Lower leg skin (tissue), 3 donors: ENCODE results near the gene CASTOR1.

ENCODE experiments used
- CTCF ChIP-seq, 3 donors: fragments of 450-650 bp; IDR thresholded peaks; one replicate each; pipeline ENCODE4 v1.5.1; 2016; ENCODE audit warnings: antibody characterized with exemption in 3 of 3, mild to moderate bottlenecking in 3 of 3, moderate library complexity in 2 of 3
- POLR2A ChIP-seq, 2 donors: fragments of 450-650 bp; IDR thresholded peaks; one replicate each; pipeline ENCODE4 v1.6.1; 2016 to 2017; ENCODE audit warnings: antibody characterized with exemption in 2 of 2, mild to moderate bottlenecking in 1 of 2, moderate library complexity in 1 of 2

DNA sequence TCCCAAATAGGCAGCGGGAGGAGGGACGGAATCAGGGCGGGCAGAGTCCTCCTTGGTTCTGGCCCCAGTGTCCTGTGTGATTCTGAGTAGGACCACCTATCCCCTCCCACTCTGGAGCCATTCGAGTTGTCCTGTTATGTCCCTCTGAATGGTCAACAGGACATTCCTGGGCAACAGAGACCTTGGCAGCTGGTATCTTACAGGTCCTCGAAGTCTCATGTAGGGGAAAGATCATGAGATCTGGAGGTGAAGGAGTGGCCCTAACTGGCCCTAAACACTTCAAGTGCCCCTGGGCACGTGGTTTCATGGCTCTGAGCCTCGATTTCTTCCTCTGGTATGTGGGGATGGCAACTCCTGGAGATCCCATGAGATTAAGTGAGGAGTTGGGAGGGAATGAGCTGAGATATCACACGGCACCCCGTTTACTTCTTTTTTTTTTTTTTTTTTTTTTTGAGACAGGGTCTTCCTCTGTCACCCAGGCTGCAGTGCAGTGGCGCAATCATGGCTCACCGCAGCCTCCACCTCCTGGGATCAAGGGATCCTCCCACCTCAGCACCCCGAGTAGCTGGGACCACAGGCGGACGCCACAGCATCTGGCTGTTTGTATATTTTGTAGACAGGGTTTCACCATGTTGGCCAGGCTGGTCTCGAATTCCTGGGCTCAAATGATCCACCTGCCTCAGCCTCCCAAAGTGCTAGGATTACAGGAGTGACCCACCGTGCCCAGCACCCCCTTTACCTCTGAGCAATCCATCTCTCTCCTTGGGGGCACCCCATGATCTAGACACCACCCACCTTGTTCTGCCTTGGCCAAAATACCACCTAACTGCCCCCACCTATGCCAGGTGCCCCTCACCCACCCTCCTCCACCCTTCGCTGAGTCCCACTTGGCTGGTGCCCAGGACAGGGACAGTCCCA is 49.6 kb downstream of the CASTOR1 start:
- TF ChIP-seq CTCF (IDR thresholded peaks at IDR 0.05) (no peak), POLR2A (IDR thresholded peaks at IDR 0.05) (no peak)
